GM13977 (cell line): ENCODE results near the gene HVCN1.
"Not testable (repeated sequence)": the region's sequence is repeated elsewhere in the genome, so short reads cannot be mapped to it uniquely, and the experiment has no call there.

ENCODE experiments used
- DNase-seq: peaks from one replicate; pipeline ENCODE4 v3.0.0; 2012; ENCODE audit warnings: low spot score
- in situ Hi-C: fragments of 300-500 bp; cut with MboI; formaldehyde crosslinking; loops from one replicate; pipeline ENCODE4 v1.12.0; 2022; ENCODE audit warnings: low sequenced_read_pairs, low pct_unique_long_range_greater_than_20kb, mixed read lengths, inconsistent platforms; ENCODE audit not compliant: unreplicated experiment
- TF ChIP-seq, protein P1 (sequence below): IDR thresholded peaks from 2 replicates; pipeline ENCODE4 v1.5.1; 2012; ENCODE audit warnings: mild to moderate bottlenecking, control low read depth; ENCODE audit not compliant: insufficient read depth; ENCODE audit errors: extremely low read depth, missing control alignments

Gene HVCN1

GRCh38 chr12:110728628-110729027 is 39.7 kb upstream of the HVCN1 start:
- TF ChIP-seq, protein P1, sequence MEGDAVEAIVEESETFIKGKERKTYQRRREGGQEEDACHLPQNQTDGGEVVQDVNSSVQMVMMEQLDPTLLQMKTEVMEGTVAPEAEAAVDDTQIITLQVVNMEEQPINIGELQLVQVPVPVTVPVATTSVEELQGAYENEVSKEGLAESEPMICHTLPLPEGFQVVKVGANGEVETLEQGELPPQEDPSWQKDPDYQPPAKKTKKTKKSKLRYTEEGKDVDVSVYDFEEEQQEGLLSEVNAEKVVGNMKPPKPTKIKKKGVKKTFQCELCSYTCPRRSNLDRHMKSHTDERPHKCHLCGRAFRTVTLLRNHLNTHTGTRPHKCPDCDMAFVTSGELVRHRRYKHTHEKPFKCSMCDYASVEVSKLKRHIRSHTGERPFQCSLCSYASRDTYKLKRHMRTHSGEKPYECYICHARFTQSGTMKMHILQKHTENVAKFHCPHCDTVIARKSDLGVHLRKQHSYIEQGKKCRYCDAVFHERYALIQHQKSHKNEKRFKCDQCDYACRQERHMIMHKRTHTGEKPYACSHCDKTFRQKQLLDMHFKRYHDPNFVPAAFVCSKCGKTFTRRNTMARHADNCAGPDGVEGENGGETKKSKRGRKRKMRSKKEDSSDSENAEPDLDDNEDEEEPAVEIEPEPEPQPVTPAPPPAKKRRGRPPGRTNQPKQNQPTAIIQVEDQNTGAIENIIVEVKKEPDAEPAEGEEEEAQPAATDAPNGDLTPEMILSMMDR, result no peak
- no peak for DNase-seq
- in situ Hi-C loops, result loop anchor here (10.0 kb wide), 1 partner anchor 106 kb away; no protein-coding TSS in a partner anchor

GRCh38 chr12:110726708-110727369 is 37.9 kb upstream of the HVCN1 start:
- in situ Hi-C loops, result loop anchor here (10.0 kb wide), 1 partner anchor 108 kb away; no protein-coding TSS in a partner anchor
- TF ChIP-seq, protein P1, result no peak
- DNase-seq, result no peak

DNA sequence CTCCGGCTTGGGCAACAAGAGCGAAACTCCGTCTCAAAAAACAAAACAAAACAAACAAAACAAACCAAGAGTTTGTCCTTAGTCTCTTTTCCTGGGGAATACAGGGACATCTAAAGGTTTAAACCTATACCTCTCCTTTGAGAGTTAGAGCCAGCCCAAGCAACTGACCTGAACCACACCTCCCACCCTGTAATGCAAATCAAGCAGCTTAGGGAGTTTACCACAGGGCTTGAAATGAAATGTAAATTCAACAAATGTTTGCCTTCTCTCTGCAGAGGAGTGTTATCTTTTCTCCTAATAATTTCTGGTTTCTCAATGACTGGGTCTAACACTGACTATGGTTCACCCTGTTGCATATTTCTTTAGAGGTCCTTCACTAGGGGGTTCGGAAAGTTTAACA is 37.1 kb upstream of the HVCN1 start:
- TF ChIP-seq, protein P1, result no peak
- DNase-seq, result no peak
- in situ Hi-C loops, result loop anchor here (10.0 kb wide), 1 partner anchor 109 kb away; no protein-coding TSS in a partner anchor

DNA sequence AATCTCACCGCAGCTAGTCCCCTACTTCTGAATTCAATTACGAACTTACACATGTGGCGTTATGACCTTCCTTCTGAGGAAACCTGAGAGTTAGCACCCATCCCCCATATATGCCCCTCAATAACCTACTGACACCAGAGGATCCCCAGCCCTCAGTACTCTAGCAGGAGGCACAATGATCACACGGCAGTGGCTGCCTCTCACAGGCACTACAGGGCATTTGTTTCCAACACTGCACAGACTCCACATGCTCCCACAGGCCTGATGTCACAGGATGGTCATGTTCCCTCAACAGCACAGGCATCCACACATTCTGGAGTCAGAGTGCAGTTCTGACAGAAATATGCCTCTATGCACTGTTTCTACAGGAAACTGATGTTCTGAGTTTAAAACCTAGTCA is 36.4 kb upstream of the HVCN1 start:
- TF ChIP-seq, protein P1, result no peak
- in situ Hi-C loops, result loop anchor here (10.0 kb wide), 1 partner anchor 110 kb away; no protein-coding TSS in a partner anchor
- DNase-seq, result no peak

DNA sequence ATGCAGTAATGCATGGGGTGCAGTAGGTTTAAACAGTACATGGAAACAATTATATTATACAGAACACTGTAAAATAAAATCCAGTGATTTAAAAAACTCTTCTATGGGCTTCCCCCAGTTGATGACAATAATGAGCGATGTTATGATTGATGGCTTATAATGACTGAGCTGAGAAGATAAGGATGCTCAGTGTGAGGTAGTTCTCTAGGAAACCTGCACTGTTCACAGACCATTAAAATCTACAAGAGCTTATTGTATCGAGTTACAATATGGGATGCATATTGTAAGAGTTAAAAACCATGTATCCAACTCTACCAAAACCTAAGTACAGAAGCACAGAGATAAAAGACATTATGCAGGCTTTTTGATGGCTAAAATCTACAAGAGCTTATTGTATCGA is 34.0 kb upstream of the HVCN1 start:
- not testable (repeated sequence) for DNase-seq
- in situ Hi-C loops, result loop anchor here (10.0 kb wide), 1 partner anchor 112 kb away; no protein-coding TSS in a partner anchor

- no peak for DNase-seq
- TF ChIP-seq, protein P1, result no peak
- in situ Hi-C loops, result loop anchor here (10.0 kb wide), 1 partner anchor 113 kb away; no protein-coding TSS in a partner anchor
Measured at GRCh38 chr12:110721570-110721969, 32.7 kb upstream of the HVCN1 start.

GRCh38 chr12:110720516-110720915 is 31.6 kb upstream of the HVCN1 start:
- in situ Hi-C loops, result loop anchor here (10.0 kb wide), 1 partner anchor 114 kb away; no protein-coding TSS in a partner anchor
- no peak for DNase-seq
- TF ChIP-seq, protein P1, result no peak
